Pulmonary artery endothelial cell (primary cell): ENCODE measurements around the gene SVIL. TPM values are rescaled to one million over a fixed set of nuclear protein-coding genes. Genes with fewer than 3 reads are reported as not detected.

Experiments used
- DNase-seq: peaks from one replicate; pipeline ENCODE4 v3.0.0-alpha.2; 2011; ENCODE audit warnings: low read depth, low spot score
- total RNA-seq: library from RNA; depleted of rRNA; stranded (reverse); fragments of >200 nt; gene quantifications from 2 replicates; pipeline ENCODE4 v1.2.3, GENCODE V29; 2014

The SVIL gene
- total RNA-seq, 1 donor from 2014 or later, result 67.4 TPM

GRCh38 chr10:29424017-29424416 is 210.8 kb downstream of the SVIL start:
- DNase-seq, result no peak

DNA sequence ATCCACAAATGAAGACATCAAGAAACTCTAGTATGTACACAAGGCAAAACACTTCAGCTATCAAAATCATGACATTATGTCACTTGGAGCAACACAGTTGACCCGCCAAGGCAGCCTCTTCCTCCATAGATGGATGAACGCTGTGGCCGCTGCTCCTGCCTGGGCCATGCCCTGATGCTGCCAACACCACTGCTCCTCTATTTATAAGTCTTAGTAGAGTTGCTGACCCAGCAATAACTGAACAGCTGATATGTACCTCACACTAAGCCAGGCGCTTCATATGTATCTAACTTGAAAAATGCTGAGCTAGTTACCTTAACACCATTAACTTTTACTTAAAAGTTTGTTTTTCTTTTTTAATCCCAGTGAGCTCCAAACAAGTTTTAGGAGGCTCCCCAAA is 214.0 kb downstream of the SVIL start:
- DNase-seq, result no peak

DNA sequence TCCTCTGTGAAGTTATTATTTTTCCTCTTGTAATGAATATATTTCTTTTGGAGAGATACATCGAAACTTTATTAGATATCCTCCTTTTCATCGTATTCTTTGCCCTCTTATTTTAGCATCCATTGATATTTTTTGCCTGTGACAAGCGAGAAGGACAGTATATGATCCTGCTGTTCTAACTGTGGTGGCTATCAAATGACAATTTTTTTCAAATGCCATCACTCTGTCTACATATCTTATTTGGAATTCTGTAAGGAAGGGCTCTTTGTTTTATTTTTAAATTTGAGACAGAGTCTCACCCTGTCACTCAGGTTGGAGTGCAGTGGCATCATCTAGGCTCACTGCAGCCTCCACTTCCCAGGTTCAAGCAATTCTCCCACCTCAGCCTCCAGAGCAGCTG is 217.4 kb downstream of the SVIL start:
- DNase-seq, result no peak

DNA sequence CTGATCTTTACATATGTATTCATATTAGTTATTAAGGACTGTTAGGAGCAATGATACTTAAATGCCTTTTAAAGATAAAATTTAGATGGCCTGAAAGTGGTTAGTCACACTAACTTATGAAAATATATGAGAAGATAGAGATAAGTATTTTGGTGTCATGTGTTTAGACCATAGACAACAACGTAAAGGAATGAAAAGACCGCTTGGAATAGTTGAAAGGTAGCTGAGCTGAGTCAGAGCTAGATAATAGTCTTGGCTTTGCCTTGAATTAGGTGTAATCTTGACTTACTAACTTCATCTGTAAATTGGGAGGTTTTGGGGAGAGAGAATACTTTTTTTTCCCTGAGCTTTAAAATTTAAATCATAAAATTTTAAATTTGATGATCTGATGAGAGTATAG is 218.9 kb downstream of the SVIL start:
- no peak for DNase-seq

GRCh38 chr10:29414501-29414900 is 220.3 kb downstream of the SVIL start:
- DNase-seq, result no peak

DNA sequence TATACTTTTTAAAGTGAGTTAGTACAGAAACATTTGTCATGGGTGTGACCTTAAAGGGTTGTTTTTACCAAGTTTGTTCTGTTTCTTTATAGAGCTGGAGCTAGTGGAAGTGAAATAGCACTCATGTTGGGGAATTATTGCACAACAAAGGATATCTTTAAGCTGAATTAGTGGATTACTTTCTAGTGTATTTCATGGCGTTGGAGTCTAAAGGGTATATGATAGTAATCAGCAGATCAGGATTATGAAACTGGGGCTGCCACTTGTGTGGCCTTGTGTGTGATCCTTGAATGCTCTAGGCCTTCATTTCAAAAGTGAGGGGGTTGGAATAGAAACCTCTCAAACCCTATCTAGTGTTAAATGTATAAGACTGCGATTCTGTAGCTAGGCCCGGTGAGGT is 222.3 kb downstream of the SVIL start:
- no peak for DNase-seq

- DNase-seq, result no peak
These were observed 223.0 kb downstream of the SVIL start for GRCh38 chr10:29411666-29412315.

DNA sequence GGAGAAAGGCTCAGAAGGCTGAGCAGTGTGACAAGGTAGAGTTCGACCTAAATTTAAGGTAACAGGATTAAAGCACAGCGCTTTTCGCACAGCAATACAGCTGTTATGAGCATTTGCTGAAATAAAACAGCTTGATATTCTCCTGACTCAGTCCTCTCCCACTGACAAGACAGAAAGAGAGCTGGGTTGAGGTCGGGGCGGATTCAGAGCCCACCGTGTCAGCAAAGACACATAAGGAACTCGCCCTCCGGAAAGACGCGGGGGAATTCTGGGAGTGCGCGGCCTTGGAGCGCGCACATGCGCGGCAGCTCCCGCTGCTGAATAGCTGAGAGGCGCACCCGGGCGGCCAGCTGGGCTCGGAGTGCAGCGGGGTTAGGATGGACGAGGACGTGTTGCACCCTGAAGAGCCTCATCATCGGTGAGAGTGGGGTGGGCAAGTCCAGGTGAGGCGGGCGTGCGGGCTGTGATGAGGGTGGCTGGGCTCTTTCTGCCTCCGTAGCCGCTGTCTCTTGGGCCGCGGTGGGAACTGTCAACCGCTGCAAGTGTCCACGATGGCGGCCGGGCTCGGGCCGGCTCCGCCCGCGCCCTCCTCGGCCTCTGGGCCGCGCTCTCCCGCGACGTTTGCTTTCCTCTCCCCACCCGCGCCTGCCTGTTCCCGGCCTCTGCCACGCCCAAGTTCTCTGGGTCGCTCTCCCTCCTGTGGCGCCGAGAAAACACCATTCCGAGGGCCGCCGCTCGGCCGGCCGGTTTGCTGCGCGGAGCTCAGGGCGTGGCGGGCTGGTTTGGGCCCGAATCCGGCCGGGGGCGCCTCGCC is 225.3 kb downstream of the SVIL start:
- peak; percentile 19 for DNase-seq

GRCh38 chr10:29408847-29409240 is 225.9 kb downstream of the SVIL start:
- no peak for DNase-seq
